AG09319 (cell line): ENCODE data around the gene MRO.

ENCODE experiments used
- DNase-seq: peaks from one replicate; pipeline ENCODE4 v3.0.0-alpha.2; 2010; ENCODE audit warnings: low read depth; ENCODE audit errors: extremely low read depth
- CTCF ChIP-seq: IDR thresholded peaks from 2 replicates; pipeline ENCODE4 v1.5.1; 2011; ENCODE audit warnings: low read depth, mild to moderate bottlenecking, inconsistent platforms, low read length, moderate library complexity

MRO gene

GRCh38 chr18:50745945-50746344, 73.9 kb downstream of the MRO start:
- DNase-seq = no peak
- TF ChIP-seq CTCF = no peak
